Measurements from ENCODE around the gene MYO1A.

The MYO1A gene

GRCh38 chr12:57049890-57050289 is at the start of gene MYO1A:
MYO1A (minus strand) TSS chr12:57050129; CDS start chr12:57048323, 1,806 bp downstream.
- no peak for DNase-seq

DNA sequence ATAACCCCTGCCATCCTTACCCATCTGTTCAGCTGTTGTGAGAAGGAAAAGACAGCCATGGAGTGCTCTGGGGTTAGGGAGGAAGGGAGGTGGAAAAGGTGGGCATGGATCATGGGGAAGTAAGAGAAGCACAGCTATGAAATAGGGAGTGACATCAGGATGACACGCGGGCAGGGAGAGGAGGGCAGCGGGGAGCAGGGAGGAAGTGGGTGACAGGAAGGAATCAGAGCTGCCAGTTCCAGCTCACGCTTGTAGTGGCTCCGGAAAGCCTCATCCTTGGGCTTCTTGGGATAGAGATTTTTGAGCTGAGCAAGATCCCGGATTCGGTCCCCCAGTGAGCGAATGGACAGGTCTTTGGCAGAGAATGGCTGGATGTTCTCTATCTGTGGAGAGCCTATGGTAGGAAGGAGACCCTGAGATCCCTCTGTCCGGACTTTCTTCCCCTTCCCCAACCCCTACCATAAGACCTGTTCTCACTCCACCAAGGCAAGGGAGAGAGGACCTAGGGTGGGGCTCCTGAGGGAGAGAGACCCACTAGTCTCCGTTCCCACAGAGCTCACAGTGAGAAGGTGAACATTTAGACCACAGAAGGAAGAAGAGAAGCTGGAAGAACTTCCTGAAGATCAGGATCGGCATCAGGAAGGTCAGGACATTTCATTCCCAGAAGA is 49.3 kb upstream of the MYO1A start:
- no peak for DNase-seq

- DNase-seq, result no peak
Observed at GRCh38 chr12:57098546-57098945, 48.6 kb upstream of the MYO1A start.

- DNase-seq, result no peak
Observed at GRCh38 chr12:57097554-57097835, 47.6 kb upstream of the MYO1A start.

DNA sequence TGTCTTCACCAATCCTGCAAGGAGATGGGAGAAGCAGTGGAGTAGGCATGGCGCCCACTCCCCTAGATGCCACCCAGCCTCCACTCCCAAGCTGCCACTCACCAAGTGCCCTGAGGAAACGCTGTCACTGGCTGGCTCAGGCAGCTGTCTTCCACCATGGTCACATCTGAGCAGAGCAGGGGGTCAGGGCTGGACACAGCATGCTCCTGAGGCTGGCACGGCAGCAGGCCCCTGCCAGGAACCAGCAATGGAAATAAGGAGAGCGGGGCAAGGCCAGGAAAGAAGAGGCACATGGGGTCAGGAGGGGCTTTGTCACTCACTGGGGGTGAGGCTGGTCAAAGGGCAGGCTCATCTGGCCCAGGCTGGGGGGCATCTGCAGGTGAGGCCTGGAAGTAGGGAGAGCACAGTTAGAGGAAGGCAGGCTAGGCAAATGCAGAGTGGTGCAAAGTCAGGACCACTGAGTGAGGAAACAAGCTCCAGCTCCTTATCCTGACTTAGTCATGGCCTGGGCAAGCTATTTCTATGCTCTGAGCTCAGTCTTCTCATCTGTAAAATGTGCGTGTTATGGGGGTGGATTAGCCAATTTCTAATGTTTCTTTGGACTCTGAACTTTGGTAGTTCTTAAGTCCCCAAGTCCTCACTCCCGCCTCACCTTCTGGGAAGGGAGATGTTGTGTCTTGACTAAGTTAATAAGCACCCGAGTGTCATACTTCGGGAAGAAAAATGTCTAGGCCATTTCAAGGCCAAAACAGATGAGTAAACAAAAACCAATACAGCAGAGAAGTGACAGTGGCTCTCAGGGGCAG is 47.0 kb upstream of the MYO1A start:
- no peak for DNase-seq

DNA sequence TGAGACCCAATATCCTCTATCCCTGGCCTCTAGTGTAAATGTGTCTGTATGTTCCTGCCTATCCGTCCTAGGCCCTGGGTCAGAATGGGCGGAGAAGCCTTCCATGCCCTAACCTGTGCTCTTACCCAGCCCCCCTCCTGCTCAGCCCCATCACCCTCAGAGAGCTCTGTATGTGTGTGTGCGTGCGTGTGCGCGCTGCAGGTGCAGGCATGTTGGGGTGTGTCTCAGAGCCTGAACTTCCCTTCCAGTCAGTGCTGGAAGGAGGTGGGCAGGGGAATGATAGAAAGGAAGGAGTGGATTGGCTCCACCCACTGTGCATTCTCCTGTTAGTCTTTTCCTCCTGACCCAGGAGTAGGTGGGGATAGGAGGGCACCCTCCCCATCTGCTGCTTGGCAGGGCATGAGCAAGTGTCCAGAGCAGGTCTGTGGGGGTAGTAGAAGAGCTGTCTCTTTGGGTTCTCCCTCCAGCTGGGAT is 46.2 kb upstream of the MYO1A start:
- DNase-seq, result peak; percentile 87

DNA sequence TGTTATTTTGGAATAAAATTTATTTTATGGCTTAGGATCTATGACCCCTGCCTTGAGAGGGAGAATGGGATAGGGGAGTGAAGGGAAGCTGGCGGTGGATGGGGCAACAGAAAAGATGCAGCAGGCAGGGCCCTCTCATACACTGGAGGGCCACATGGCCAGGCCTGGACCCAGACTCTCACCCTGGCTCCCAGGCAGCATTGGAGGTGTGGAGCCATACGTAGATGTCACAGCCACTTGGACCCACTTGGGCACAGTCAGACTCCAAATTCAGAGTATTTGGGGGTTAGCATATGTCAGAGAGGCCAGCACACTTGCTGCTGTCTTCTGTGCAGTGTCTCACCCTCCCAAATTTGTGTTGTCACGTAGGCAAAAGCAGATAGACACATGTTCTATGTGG is 45.5 kb upstream of the MYO1A start:
- no peak for DNase-seq

GRCh38 chr12:57094208-57095160 is 44.6 kb upstream of the MYO1A start:
- DNase-seq, result no peak

DNA sequence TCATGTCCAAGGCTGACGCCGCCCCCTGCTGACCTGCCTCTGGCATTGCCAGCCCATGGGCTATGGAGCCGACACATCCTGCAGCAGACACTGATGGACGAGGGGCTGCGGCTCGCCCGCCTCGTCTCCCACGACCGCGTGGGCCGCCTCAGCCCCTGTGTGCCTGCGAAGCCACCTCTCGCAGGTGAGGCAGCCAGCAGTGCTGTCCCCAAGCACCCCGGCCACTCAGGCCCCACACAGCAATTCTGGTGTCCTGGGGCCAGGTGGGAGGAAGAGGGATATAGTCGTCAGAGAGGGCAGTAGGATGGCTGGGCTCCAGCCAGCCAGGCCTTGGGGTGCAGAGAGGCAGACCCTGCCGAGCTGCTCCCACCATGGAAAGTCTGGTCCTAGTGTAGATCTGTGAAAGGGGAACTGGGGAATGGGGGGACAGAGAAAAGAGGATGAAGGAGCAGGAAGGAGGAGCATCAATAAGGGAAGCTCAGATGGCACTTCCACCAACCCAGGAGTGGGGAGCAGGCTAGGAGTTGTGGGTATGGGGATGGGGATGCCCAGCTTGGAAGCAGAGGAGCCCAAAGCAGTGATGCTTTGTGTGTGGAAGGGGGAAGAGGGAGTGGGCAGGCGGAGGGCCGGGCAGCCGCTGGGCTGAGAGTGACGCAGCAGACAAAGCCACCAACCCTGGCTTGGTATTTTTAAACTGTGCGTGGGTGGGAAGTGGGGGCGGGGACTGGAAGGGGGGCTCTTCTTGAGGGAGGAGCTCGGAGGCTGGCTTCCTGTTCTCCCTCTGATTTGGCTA is 43.7 kb upstream of the MYO1A start:
- DNase-seq, result no peak

GRCh38 chr12:57092876-57093414 is 43.0 kb upstream of the MYO1A start:
- no peak for DNase-seq

DNA sequence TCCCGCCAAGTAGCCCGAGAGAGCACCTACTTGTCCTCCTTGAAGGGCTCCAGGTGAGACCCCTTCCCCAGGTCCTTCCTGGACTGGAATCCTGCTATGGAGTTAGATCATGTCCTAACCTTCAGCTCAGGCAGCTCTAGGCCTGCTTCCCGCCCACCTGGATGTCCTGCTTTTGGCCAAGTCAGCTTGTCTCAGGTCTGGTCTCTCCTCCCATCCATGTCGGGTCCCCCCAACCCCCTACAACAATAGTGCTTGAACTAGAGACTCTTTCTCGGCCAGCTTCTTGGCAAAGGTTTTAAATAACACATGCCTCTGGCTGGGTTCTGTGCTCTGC is 42.6 kb upstream of the MYO1A start:
- DNase-seq, result no peak

- no peak for DNase-seq
Observed at GRCh38 chr12:57091638-57092528, 42.0 kb upstream of the MYO1A start.

DNA sequence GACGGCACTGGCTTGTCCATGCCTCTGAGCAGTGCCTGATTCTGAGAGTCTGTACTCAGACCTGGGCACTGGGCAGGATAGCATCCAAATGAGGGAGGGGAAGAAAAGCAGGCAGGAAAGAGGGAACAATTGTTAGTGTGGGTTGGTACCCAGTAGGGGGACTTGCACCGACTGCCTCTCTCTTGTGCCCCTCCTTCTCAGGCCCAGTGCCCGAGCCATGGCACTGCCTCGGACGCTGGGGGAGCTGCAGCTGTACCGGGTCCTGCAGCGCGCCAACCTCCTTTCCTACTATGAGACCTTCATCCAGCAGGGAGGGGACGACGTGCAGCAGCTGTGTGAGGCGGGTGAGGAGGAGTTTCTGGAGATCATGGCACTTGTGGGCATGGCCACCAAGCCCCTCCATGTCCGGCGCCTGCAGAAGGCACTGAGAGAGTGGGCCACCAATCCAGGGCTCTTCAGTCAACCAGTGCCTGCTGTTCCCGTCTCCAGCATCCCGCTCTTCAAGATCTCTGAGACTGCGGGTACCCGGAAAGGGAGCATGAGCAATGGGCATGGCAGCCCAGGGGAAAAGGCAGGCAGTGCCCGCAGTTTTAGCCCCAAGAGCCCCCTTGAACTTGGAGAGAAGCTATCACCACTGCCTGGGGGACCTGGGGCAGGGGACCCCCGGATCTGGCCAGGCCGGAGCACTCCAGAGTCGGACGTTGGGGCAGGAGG is 41.2 kb upstream of the MYO1A start:
- no peak for DNase-seq

DNA sequence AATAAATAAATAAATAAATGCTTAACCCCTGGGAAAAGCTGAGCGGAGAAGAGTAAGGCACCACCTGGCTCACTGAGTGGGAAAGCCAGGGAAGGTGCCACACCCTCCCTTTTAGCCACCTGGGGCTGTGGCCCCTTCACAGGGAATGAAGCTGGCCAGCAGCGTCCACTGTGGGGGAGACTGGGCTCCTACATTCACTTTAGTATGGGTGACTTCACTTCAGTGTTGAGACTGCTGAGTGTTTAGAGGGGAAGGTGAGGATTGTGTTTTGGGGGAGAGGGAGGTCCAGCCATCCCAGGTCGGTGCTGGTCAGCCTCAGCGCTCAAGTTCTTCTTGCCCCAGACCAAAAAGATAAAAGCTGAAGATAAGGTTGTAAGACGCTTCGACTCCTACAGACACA is 40.6 kb upstream of the MYO1A start:
- DNase-seq, result no peak

- no peak for DNase-seq
Observed at GRCh38 chr12:57089271-57090245, 39.6 kb upstream of the MYO1A start.

- DNase-seq, result peak; percentile 87
Observed at GRCh38 chr12:57088354-57089270, 38.7 kb upstream of the MYO1A start, which contains the start of gene NAB2. NAB2 (plus strand) TSS chr12:57089114; CDS start chr12:57089272, 158 bp downstream.

GRCh38 chr12:57087691-57088353 is 37.9 kb upstream of the MYO1A start:
- DNase-seq, result peak; percentile 44
